Activated CD4-positive, alpha-beta T cell treated with anti-CD3 and anti-CD28 coated beads, Interleukin-2, Interleukin-6, amounts not matched to agents 100 ng/mL and 50 ng/mL, durations not matched to agents 16 hours and 8 hours (primary cell): Measurements from ENCODE around the gene SLC5A10.
A peak's percentile ranks its signal among the peaks of the same experiment; 100 is the strongest.

Experiments used
- DNase-seq: peaks from one replicate; pipeline ENCODE4 v3.0.0-alpha.2; 2020

Gene SLC5A10

GRCh38 chr17:19004421-19005136, 52.6 kb downstream of the SLC5A10 start, which contains the start of gene FAM83G:
Gene FAM83G (minus strand): TSS chr17:19004764. CDS start chr17:19004041, 723 bp downstream.
- DNase-seq: peak; percentile 91

GRCh38 chr17:19005137-19005773, 53.3 kb downstream of the SLC5A10 start:
- no peak for DNase-seq

- DNase-seq: no peak
Observed at GRCh38 chr17:19005789-19006430, 53.9 kb downstream of the SLC5A10 start.

GRCh38 chr17:19006698-19007097, 54.7 kb downstream of the SLC5A10 start:
- DNase-seq: no peak

- DNase-seq: no peak
Observed at GRCh38 chr17:19009970-19010369, 58.0 kb downstream of the SLC5A10 start.

- no peak for DNase-seq
Observed at GRCh38 chr17:19010729-19011505, 59.0 kb downstream of the SLC5A10 start.

- DNase-seq: no peak
Observed at GRCh38 chr17:19011581-19011980, 59.6 kb downstream of the SLC5A10 start.

- DNase-seq: no peak
Observed at GRCh38 chr17:19012171-19013080, 60.5 kb downstream of the SLC5A10 start.

GRCh38 chr17:19013226-19013625, 61.3 kb downstream of the SLC5A10 start:
- DNase-seq: no peak

GRCh38 chr17:19013806-19014627, 62.1 kb downstream of the SLC5A10 start:
- DNase-seq: no peak

GRCh38 chr17:19014628-19015215, 62.8 kb downstream of the SLC5A10 start:
- DNase-seq: no peak

- DNase-seq: no peak
Observed at GRCh38 chr17:19015428-19015827, 63.5 kb downstream of the SLC5A10 start.

- DNase-seq: no peak
Observed at GRCh38 chr17:19016297-19016696, 64.3 kb downstream of the SLC5A10 start.

- no peak for DNase-seq
Observed at GRCh38 chr17:19016881-19017280, 64.9 kb downstream of the SLC5A10 start.

- DNase-seq: no peak
Observed at GRCh38 chr17:19017401-19017800, 65.4 kb downstream of the SLC5A10 start.

GRCh38 chr17:19017804-19018599, 66.0 kb downstream of the SLC5A10 start:
- no peak for DNase-seq

- DNase-seq: no peak
Observed at GRCh38 chr17:19018600-19018950, 66.6 kb downstream of the SLC5A10 start.

GRCh38 chr17:19019041-19019941, 67.3 kb downstream of the SLC5A10 start:
- no peak for DNase-seq

- DNase-seq: no peak
Observed at GRCh38 chr17:19020016-19020415, 68.1 kb downstream of the SLC5A10 start.
